Esophagus squamous epithelium (tissue), 4 donors: ENCODE data around the gene TCF19.

ENCODE experiments used
- POLR2A ChIP-seq, 4 donors: fragments of 450-650 bp; IDR thresholded peaks; one replicate each; pipeline ENCODE4 v1.6.1; 2017; ENCODE audit warnings: antibody characterized with exemption in 4 of 4, mild to moderate bottlenecking in 4 of 4, moderate library complexity in 3 of 4
- TF ChIP-seq, protein P1 (sequence below), 6 experiments: fragments of 450-650 bp in 4 of 6; fragments of 200-600 bp in 2 of 6; sonication (generic) in 2 of 6; IDR thresholded peaks; one replicate each; pipeline ENCODE4 v1.5.1; 2016 to 2019; ENCODE audit warnings: antibody characterized with exemption in 6 of 6, mild to moderate bottlenecking in 4 of 6, moderate library complexity in 4 of 6

DNA sequence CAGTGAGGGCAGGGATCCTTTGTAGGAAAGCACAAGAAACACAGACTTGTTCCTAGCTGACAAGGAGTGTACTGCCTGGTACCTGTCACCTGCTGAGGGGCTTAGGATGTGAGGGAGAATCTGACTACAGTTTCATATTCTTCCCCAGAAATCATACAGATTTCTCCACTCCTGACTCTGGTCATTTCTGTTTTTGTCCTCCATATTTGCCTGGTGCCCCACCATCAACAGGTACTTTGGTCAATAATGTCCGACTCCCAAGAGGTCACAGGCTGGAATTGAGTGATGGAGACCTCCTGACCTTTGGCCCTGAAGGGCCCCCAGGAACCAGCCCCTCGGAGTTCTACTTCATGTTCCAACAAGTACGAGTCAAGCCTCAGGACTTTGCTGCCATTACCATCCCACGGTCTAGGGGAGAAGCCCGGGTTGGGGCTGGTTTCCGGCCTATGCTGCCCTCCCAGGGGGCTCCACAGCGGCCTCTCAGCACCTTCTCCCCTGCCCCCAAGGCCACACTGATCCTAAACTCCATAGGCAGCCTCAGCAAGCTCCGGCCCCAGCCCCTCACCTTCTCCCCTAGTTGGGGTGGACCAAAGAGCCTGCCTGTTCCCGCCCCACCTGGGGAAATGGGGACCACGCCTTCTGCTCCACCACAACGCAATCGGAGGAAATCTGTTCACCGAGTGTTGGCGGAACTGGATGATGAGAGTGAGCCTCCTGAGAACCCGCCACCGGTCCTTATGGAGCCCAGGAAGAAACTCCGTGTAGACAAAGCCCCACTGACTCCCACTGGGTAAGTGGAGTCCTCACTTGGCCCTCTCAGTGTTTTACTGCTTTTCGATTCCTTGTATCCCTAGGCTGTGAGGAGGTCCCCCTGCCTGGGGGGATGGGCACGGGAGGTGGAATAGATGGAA, 3.1 kb downstream of the TCF19 start:
- TF ChIP-seq, protein P1, sequence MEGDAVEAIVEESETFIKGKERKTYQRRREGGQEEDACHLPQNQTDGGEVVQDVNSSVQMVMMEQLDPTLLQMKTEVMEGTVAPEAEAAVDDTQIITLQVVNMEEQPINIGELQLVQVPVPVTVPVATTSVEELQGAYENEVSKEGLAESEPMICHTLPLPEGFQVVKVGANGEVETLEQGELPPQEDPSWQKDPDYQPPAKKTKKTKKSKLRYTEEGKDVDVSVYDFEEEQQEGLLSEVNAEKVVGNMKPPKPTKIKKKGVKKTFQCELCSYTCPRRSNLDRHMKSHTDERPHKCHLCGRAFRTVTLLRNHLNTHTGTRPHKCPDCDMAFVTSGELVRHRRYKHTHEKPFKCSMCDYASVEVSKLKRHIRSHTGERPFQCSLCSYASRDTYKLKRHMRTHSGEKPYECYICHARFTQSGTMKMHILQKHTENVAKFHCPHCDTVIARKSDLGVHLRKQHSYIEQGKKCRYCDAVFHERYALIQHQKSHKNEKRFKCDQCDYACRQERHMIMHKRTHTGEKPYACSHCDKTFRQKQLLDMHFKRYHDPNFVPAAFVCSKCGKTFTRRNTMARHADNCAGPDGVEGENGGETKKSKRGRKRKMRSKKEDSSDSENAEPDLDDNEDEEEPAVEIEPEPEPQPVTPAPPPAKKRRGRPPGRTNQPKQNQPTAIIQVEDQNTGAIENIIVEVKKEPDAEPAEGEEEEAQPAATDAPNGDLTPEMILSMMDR (IDR thresholded peaks at IDR 0.05), result no peak
- TF ChIP-seq POLR2A (IDR thresholded peaks at IDR 0.05), result no peak
